ENCODE data around the gene PALM2AKAP2.

- no peak for TF ChIP-seq GATA2 (IDR thresholded peaks at IDR 0.05; ENCODE audit: low read depth, low read length)
- TF ChIP-seq GATA3 (IDR thresholded peaks at IDR 0.05; ENCODE audit: low read depth, low read length): no peak
Observed at GRCh38 chr9:109770101-109770500, 9.9 kb upstream of the PALM2AKAP2 start.

Data from SH-SY5Y (cell line).